Panc1 (cell line): ENCODE measurements around the gene ITGB5.

ENCODE experiments used
- CTCF ChIP-seq: fragments of 450-650 bp; IDR thresholded peaks from 2 replicates; pipeline ENCODE4 v1.5.1; 2017; ENCODE audit warnings: mild to moderate bottlenecking
- POLR2AphosphoS5 ChIP-seq: IDR thresholded peaks from 2 replicates; pipeline ENCODE4 v1.6.1; 2012; ENCODE audit warnings: mild to moderate bottlenecking, low read depth, low read length, moderate library complexity
- REST ChIP-seq, 2 experiments: IDR thresholded peaks; 2 replicates each; pipeline ENCODE4 v1.6.1; 2011 to 2012; ENCODE audit warnings: low read depth in 2 of 2, control low read depth in 1 of 2, low read length in 1 of 2, mild to moderate bottlenecking in 1 of 2, moderate library complexity in 1 of 2; ENCODE audit not compliant: insufficient read depth in 1 of 2
- SIN3A ChIP-seq: IDR thresholded peaks from 2 replicates; pipeline ENCODE4 v1.6.1; 2012; ENCODE audit warnings: low read depth, mild to moderate bottlenecking, low read length, moderate library complexity, borderline replicate concordance; ENCODE audit not compliant: insufficient read depth
- TCF7L2 ChIP-seq: IDR thresholded peaks from 2 replicates; pipeline ENCODE4 v1.6.1; 2011; ENCODE audit warnings: mild to moderate bottlenecking, low read depth, low read length, inconsistent platforms

- no peak for TF ChIP-seq REST (IDR thresholded peaks at IDR 0.05; ENCODE audit: insufficient read depth in 1 of 2, low read depth in 2 of 2, low read length in 1 of 2)
- TF ChIP-seq CTCF: no peak
- peak; percentile 50 for TF ChIP-seq POLR2AphosphoS5
- TF ChIP-seq TCF7L2: no peak
- 0 out of 2 replicates have a peak, but pooled peaks have one; percentile 67 for TF ChIP-seq SIN3A
Observed at GRCh38 chr3:124887177-124887931, at the start of gene ITGB5.
